SK-N-SH (cell line): ENCODE results near the gene IL12A. TPM values are rescaled to one million over a fixed set of nuclear protein-coding genes. Genes with fewer than 3 reads are reported as not detected.

Experiments
- CTCF ChIA-PET: fragments of 300-600, 350-600 bp; formaldehyde crosslinking; extraction: SDS; loops from one replicate; lab custom pipeline; 2021; lab: Yijun Ruan, JAX
- POLR2A ChIA-PET: fragments of 350-600 bp; sonication (Branson Sonifier 250); formaldehyde crosslinking; extraction: SDS; loops from one replicate; lab custom pipeline; 2020; ENCODE audit warnings: antibody characterized with exemption, inconsistent platforms; lab: Yijun Ruan, JAX
- DNase-seq: peaks from one replicate; pipeline ENCODE4 v3.0.0; 2012
- H2AFZ ChIP-seq: fragments of 200-600 bp; sonication (generic); 2 replicates; pipeline ENCODE4 v1.8.1; 2016; ENCODE audit warnings: antibody characterized with exemption, mild to moderate bottlenecking, low read depth
- H3F3A ChIP-seq: fragments of 200-600 bp; sonication (generic); replicated peaks from 2 replicates; pipeline ENCODE3; 2016; ENCODE audit warnings: antibody characterized with exemption, mild to moderate bottlenecking; ENCODE audit not compliant: insufficient read depth
- H3K27ac ChIP-seq, 2 experiments: fragments of 200-500 bp in 1 of 2; fragments of 200-600 bp in 1 of 2; sonication (Bioruptor generic) in 1 of 2; sonication (generic), shearing (Covaris generic) in 1 of 2; 2 replicates each; pipeline versions ENCODE4 v1.5.1 to v1.6.1; 2014 to 2016; ENCODE audit warnings: low read depth in 2 of 2, inconsistent platforms in 1 of 2, low read length in 1 of 2, mild to moderate bottlenecking in 1 of 2, mixed read lengths in 1 of 2
- H3K27me3 ChIP-seq: fragments of 200-600 bp; sonication (generic), shearing (Covaris generic); 2 replicates; pipeline ENCODE4 v1.6.1; 2016; ENCODE audit warnings: mixed run types; ENCODE audit not compliant: insufficient read depth
- H3K36me3 ChIP-seq, 2 experiments: fragments of 200-500 bp in 1 of 2; fragments of 200-600 bp in 1 of 2; sonication (Bioruptor generic) in 1 of 2; sonication (generic) in 1 of 2; replicated peaks in 1 of 2; 2 replicates each; pipeline versions ENCODE3 to v1.5.1; 2014 to 2016; ENCODE audit warnings: low read length in 1 of 2, mild to moderate bottlenecking in 1 of 2; ENCODE audit not compliant: insufficient read depth in 2 of 2, control insufficient read depth in 1 of 2
- H3K4me1 ChIP-seq, 2 experiments: fragments of 200-500 bp in 1 of 2; fragments of 200-600 bp in 1 of 2; sonication (Bioruptor generic) in 1 of 2; sonication (generic), shearing (Covaris generic) in 1 of 2; 2 replicates each; pipeline versions ENCODE4 v1.5.1 to v1.6.1; 2014 to 2016; ENCODE audit warnings: low read depth in 1 of 2, low read length in 1 of 2, mixed run types in 1 of 2; ENCODE audit not compliant: insufficient read depth in 2 of 2, control insufficient read depth in 1 of 2
- H3K4me2 ChIP-seq: fragments of 200-600 bp; sonication (generic), shearing (Covaris generic); 2 replicates; pipeline ENCODE4 v1.6.1; 2017; ENCODE audit warnings: mixed run types
- H3K4me3 ChIP-seq, 2 experiments: fragments of 200-500 bp in 1 of 2; fragments of 200-600 bp in 1 of 2; sonication (Bioruptor generic) in 1 of 2; sonication (generic), shearing (Covaris generic) in 1 of 2; 2 replicates each; pipeline versions ENCODE4 v1.5.1 to v1.8.1; 2014 to 2016; ENCODE audit warnings: low read depth in 2 of 2, inconsistent platforms in 1 of 2, low read length in 1 of 2, mild to moderate bottlenecking in 1 of 2, mixed read lengths in 1 of 2, moderate library complexity in 1 of 2
- H3K79me2 ChIP-seq: fragments of 200-600 bp; sonication (generic); 2 replicates; pipeline ENCODE4 v1.8.1; 2017; ENCODE audit warnings: mild to moderate bottlenecking; ENCODE audit not compliant: insufficient read depth
- H3K9ac ChIP-seq: fragments of 200-600 bp; sonication (generic); 2 replicates; pipeline ENCODE4 v1.6.1; 2017; ENCODE audit warnings: mixed run types
- H3K9me2 ChIP-seq: fragments of 200-600 bp; sonication (generic); 2 replicates; pipeline ENCODE4 v1.6.1; 2017; ENCODE audit warnings: mixed run types
- H3K9me3 ChIP-seq: fragments of 200-600 bp; sonication (generic); 2 replicates; pipeline ENCODE4 v1.6.1; 2017; ENCODE audit warnings: mixed run types, mild to moderate bottlenecking, moderate library complexity
- H4K20me1 ChIP-seq: fragments of 200-600 bp; sonication (generic); 2 replicates; pipeline ENCODE4 v1.6.1; 2017; ENCODE audit warnings: mild to moderate bottlenecking, mixed run types; ENCODE audit not compliant: insufficient read depth
- CHD2 ChIP-seq: fragments of 150-350 bp; IDR thresholded peaks from 2 replicates; pipeline ENCODE4 v1.6.1; 2018; ENCODE audit warnings: low read length; ENCODE audit not compliant: partially characterized antibody
- CTCF ChIP-seq: fragments of 200-600 bp; sonication (generic); IDR thresholded peaks from 2 replicates; pipeline ENCODE4 v1.6.1; 2017; ENCODE audit warnings: antibody characterized with exemption, mild to moderate bottlenecking, moderate library complexity
- EP300 ChIP-seq, 2 experiments: IDR thresholded peaks; 2 replicates each; pipeline versions ENCODE4 v1.4.0 to v1.6.1; 2012; ENCODE audit warnings: borderline replicate concordance in 1 of 2, low read depth in 1 of 2, low read length in 1 of 2
- FOSL2 ChIP-seq: IDR thresholded peaks from 2 replicates; pipeline ENCODE4 v1.4.0; 2012; ENCODE audit warnings: low read depth, mild to moderate bottlenecking, moderate library complexity, borderline replicate concordance
- GABPA ChIP-seq: IDR thresholded peaks from 2 replicates; pipeline ENCODE4 v1.4.0; 2012; ENCODE audit warnings: low read depth, mild to moderate bottlenecking
- GATA2 ChIP-seq: sonication (generic); formaldehyde crosslinking; IDR thresholded peaks from 2 replicates; pipeline ENCODE4 v1.5.0; 2020; ENCODE audit warnings: mild to moderate bottlenecking, missing genetic modification reagents
- MAX ChIP-seq: IDR thresholded peaks from 2 replicates; pipeline ENCODE4 v1.4.0; 2012; ENCODE audit warnings: low read depth
- NFIC ChIP-seq: IDR thresholded peaks from 2 replicates; pipeline ENCODE4 v1.4.0; 2012; ENCODE audit warnings: borderline replicate concordance
- RCOR1 ChIP-seq: fragments of 150-350 bp; IDR thresholded peaks from 2 replicates; pipeline ENCODE4 v1.6.1; 2017; ENCODE audit warnings: antibody characterized with exemption, low read length
- RXRA ChIP-seq: IDR thresholded peaks from 2 replicates; pipeline ENCODE4 v1.4.0; 2012; ENCODE audit warnings: low read depth, mild to moderate bottlenecking, borderline replicate concordance
- SIN3A ChIP-seq: IDR thresholded peaks from 2 replicates; pipeline ENCODE4 v1.6.1; 2012; ENCODE audit warnings: low read depth, mild to moderate bottlenecking, low read length, moderate library complexity, borderline replicate concordance
- SMC3 ChIP-seq: IDR thresholded peaks from 2 replicates; pipeline ENCODE4 v1.6.1; 2012; ENCODE audit warnings: low read depth, low read length, improper control_type of control experiment
- TCF12 ChIP-seq: IDR thresholded peaks from 2 replicates; pipeline ENCODE4 v1.4.0; 2012
- TEAD4 ChIP-seq: IDR thresholded peaks from 2 replicates; pipeline ENCODE4 v1.4.0; 2012; ENCODE audit warnings: mild to moderate bottlenecking, borderline replicate concordance; ENCODE audit not compliant: insufficient read depth
- USF2 ChIP-seq: fragments of 150-350 bp; IDR thresholded peaks from 2 replicates; pipeline ENCODE4 v1.6.1; 2017; ENCODE audit warnings: antibody characterized with exemption, low read length, low read depth, borderline replicate concordance
- WGBS: methylation state at CpG from one replicate; pipeline ENCODE4 v1.1.6; 2017; ENCODE audit warnings: low lambda C conversion rate; 5-methylcytosine and 5-hydroxymethylcytosine counted together
- polyA plus RNA-seq, 3 experiments: library from polyadenylated mRNA; depleted of rRNA; stranded (reverse); fragments of >200 nt; gene quantifications; 2 replicates each; pipeline ENCODE4 v1.2.3, GENCODE V29; 2012

IL12A gene
- polyA plus RNA-seq, 1 of the 3 experiments (the other 2 are of a cell fraction): 0.97 TPM

- TF ChIP-seq USF2: no peak
- TF ChIP-seq RXRA: no peak
- no peak for TF ChIP-seq EP300 (IDR thresholded peaks at IDR 0.05; ENCODE audit: borderline replicate concordance in 1 of 2, low read depth in 1 of 2, low read length in 1 of 2)
- TF ChIP-seq SIN3A: no peak
- TF ChIP-seq CHD2: no peak
- no peak for TF ChIP-seq TCF12
- no peak for TF ChIP-seq GABPA
Measured at GRCh38 chr3:160038862-160039562, 50.4 kb downstream of the IL12A start (continued).

- Histone ChIP-seq H3K4me2 (no peak overlapping the region), H3K36me3 (no peaks in the 10 kb centered on the region), H3K27me3 (no peaks in the 10 kb centered on the region), H3K9me3 (no peaks in the 10 kb centered on the region), H3K27ac (no peak overlapping the region), H3K4me1 (peaks cover 0 to 5% of the 10 kb centered on the region in 2 experiments; a peak in 1 of 4 replicates), H3K9me2 (no peaks in the 10 kb centered on the region), H3K4me3 (no peak overlapping the region), H2AFZ (no peak overlapping the region), H3K79me2 (no peaks in the 10 kb centered on the region), H3K9ac (no peak overlapping the region), H4K20me1 (no peaks in the 10 kb centered on the region), H3F3A (no peaks in the 10 kb centered on the region)
- POLR2A ChIA-PET: no interaction called here
- WGBS: 71% methylated on average over 3 of the region's 3 CpGs
- TF ChIP-seq RCOR1: no peak
- no peak for TF ChIP-seq GATA2 (CRISPR knock-in tag)
- TF ChIP-seq CTCF: no peak
- TF ChIP-seq SIN3A: no peak
- TF ChIP-seq MAX: no peak
- no peak for TF ChIP-seq EP300 (IDR thresholded peaks at IDR 0.05; ENCODE audit: borderline replicate concordance in 1 of 2, low read depth in 1 of 2, low read length in 1 of 2)
- no peak for TF ChIP-seq SMC3
- TF ChIP-seq FOSL2: no peak
- no peak for TF ChIP-seq NFIC
- no peak for TF ChIP-seq TEAD4
- CTCF ChIA-PET: interaction anchor here (1.1 to 2.4 kb wide), 5 partner anchors 34 to 396 kb away, joined by 3 to 10 read pairs (median 5); no protein-coding TSS in a partner anchor
- DNase-seq: no peak
Measured at GRCh38 chr3:160040181-160040580, 51.5 kb downstream of the IL12A start.
